Activated naive CD8-positive, alpha-beta T cell (primary cell): ENCODE data around the gene SGCA.

Source experiments
- H3K27ac Mint-ChIP-seq: one replicate; pipeline ENCODE4 v1.8.0; 2021; ENCODE audit warnings: mixed read lengths
- H3K27me3 Mint-ChIP-seq: one replicate; pipeline ENCODE4 v1.8.0; 2021; ENCODE audit warnings: mixed read lengths
- H3K36me3 Mint-ChIP-seq: one replicate; pipeline ENCODE4 v1.8.0; 2021; ENCODE audit warnings: mixed read lengths
- H3K4me1 Mint-ChIP-seq: one replicate; pipeline ENCODE4 v1.8.0; 2021; ENCODE audit warnings: low read depth, mixed read lengths
- H3K4me3 Mint-ChIP-seq: one replicate; pipeline ENCODE4 v1.8.0; 2021; ENCODE audit warnings: mild to moderate bottlenecking, mixed read lengths
- H3K9me3 Mint-ChIP-seq: one replicate; pipeline ENCODE4 v1.8.0; 2021; ENCODE audit warnings: low read depth, mixed read lengths

SGCA gene

DNA sequence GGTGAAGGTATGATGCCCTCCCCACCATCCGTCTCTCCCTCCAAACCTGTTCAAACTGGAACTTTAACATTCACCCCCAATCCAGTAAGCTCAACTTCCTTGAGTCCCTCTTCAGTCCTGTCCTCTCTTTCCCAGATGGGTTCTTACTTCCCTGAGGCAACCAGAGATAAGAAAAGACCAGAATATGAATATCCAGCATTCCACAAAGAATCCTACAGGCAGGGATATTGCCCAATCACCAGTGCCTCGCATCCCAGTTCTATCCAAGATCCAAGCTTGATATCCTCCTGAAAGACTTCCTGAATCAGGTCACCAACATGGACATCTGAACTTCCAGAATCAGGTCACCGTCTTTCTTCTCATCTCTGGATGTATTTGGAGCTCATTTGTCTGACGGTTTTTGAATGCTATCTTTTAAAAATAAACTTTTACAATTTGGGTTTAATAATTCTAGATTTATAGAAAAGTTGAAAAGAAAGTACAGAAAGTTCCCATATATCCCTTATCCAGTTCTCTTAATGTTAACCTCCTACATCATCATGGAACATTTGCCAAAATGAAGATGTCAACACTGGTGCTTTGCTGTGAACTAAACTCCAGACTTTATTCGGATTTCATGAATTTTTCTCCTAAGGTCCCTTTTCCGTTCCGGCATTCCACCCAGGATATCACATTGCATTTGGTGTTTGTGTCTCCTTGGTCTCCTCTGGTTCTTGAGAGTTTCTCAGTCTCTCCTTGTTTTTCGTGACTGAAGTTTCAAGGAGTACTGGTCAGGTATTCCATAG lies 49.4 kb downstream of the SGCA start:
- Mint-ChIP-seq H3K36me3 (no peaks in the 10 kb centered on the region), H3K4me3 (no peak overlapping the region), H3K27ac (no peak overlapping the region), H3K4me1 (peaks cover 11% of the 10 kb centered on the region), H3K27me3 (no peaks in the 10 kb centered on the region), H3K9me3 (no peaks in the 10 kb centered on the region)

DNA sequence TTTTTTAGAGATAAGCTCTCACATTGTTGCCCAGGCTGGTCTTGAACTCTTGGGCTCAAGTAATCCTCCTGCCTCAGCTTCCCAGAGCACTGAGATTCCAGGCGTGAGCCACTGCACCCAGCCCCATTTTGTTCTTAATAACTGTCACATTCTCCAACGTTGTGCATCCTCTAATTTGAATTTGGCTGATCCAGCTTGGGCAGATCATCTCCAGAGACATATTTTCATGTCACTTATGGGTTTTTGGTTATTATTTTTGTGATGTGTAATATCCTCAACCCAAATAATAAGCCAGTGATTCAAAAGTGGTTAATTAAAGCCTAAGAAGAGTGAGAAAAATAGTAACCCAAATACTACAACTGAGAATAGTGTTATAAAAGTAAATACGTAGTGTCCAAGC lies 51.8 kb downstream of the SGCA start:
- H3K27ac Mint-ChIP-seq = no peak overlapping the region
- no peaks in the 10 kb centered on the region for H3K9me3 Mint-ChIP-seq
- no peaks in the 10 kb centered on the region for H3K36me3 Mint-ChIP-seq
- no peak overlapping the region for H3K4me3 Mint-ChIP-seq
- H3K27me3 Mint-ChIP-seq = no peaks in the 10 kb centered on the region
- peaks cover 11% of the 10 kb centered on the region for H3K4me1 Mint-ChIP-seq

DNA sequence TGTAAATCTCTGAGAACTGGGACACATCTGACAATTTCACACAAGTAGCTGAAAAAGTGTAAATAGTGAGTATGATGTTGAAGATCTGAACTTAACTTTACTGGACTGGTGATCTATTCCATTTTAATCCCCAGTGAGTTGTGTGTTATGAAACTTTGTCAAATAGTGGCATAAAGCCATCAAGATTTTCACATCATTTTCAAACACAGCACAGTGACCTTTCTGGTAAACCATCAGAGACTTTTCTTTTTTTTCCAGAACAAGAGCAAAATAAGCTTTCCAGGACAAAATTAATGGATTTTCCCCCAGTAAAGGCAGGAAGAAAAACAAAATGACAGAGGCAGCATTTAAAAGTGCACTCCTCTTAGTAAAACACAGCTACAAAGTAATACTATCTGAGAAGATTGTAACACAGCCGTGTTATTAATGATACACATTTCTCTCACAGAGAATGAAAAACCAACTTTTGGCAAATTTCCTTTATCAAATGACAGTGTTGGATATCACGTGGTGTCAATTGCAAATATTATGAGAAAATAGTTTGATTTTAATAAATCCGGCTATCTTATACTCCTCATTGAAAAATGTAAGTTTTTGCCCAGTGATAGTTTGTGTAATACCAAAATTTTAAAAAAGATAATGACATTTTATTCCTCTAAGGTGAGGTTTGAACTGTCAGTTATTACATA lies 52.4 kb downstream of the SGCA start:
- H3K4me3 Mint-ChIP-seq = no peak overlapping the region
- H3K36me3 Mint-ChIP-seq = no peaks in the 10 kb centered on the region
- H3K27me3 Mint-ChIP-seq = no peaks in the 10 kb centered on the region
- no peak overlapping the region for H3K27ac Mint-ChIP-seq
- no peaks in the 10 kb centered on the region for H3K9me3 Mint-ChIP-seq
- peaks cover 6% of the 10 kb centered on the region for H3K4me1 Mint-ChIP-seq

DNA sequence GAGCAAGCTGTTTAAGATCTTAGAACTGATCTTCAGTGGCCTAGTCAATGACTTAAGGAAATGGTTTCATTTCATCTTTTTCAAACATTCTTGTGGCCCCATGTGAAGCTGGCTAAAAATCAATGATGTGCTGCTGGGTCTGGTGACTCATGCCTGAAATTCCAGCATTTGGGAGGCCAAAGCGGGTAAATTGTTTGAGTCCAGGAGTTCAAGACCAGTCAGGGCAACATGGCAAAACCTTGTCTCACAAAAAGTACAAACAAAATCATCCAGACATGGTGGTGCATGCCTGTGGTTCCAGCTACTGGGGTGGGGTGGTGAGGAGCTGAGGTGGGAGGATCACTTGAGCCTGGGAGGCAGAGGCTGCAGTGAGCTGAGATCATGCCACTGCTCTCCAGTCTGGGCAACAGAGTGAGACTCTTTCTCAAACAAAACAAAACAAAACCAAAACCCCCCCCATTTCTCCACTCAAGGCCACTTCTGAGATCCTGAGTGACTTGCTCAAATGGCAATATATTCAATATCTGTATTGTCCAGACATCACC lies 53.0 kb downstream of the SGCA start:
- H3K4me1 Mint-ChIP-seq = peaks cover 4% of the 10 kb centered on the region
- peaks cover 2% of the 10 kb centered on the region for H3K36me3 Mint-ChIP-seq
- H3K4me3 Mint-ChIP-seq = no peak overlapping the region
- H3K27ac Mint-ChIP-seq = no peak overlapping the region
- no peaks in the 10 kb centered on the region for H3K27me3 Mint-ChIP-seq
- H3K9me3 Mint-ChIP-seq = no peaks in the 10 kb centered on the region

DNA sequence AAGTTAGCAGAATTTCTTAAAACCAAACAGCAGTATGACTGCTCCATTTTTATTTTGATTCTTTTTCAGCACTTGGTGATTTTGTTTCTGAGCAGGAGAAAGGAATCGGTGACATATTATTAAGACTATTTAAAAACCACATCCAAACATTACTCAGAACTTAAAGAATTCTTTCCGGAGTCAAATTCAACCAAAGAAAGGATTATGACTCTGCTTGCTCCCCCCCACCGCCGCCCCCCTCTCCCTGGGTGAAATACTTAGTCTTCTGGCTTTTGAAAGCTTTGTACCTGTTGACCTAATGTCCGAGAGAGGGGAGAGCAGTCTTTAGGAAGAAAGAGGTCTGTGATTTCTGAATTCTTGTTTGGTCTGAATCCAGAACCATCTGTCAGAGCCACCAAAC lies 53.5 kb downstream of the SGCA start:
- H3K27me3 Mint-ChIP-seq = no peaks in the 10 kb centered on the region
- no peaks in the 10 kb centered on the region for H3K9me3 Mint-ChIP-seq
- no peak overlapping the region for H3K4me3 Mint-ChIP-seq
- H3K4me1 Mint-ChIP-seq = peaks cover 4% of the 10 kb centered on the region
- no peak overlapping the region for H3K27ac Mint-ChIP-seq
- peaks cover 3% of the 10 kb centered on the region for H3K36me3 Mint-ChIP-seq

DNA sequence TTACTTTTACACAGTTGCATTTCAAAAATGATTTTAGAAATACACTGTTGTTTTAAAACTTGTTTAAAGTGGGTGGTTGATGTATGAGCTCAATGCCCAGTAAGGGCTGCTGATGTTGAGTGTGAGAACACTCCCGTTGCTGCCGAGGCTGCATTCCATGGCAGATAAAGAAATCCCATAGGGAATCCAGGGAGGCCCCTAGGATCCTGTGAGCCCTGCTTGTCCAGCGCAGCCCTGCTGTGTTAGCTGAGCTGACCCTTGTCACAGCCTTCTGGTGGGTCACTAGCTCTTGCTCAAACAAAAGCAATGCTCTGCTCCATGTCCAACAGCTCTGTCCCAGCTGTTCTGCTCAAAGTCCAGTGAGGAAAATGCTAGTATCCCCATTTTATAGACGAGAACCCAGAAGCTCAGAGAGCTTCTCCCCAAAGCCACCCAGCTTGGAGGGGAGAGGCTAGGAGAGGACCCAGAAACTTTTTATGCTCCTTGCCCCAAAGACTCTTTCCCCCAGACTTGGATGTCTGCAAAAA lies 54.2 kb downstream of the SGCA start:
- no peaks in the 10 kb centered on the region for H3K27me3 Mint-ChIP-seq
- H3K4me1 Mint-ChIP-seq = peaks cover 4% of the 10 kb centered on the region
- no peak overlapping the region for H3K4me3 Mint-ChIP-seq
- peaks cover 7% of the 10 kb centered on the region for H3K36me3 Mint-ChIP-seq
- H3K9me3 Mint-ChIP-seq = peaks cover 6% of the 10 kb centered on the region
- H3K27ac Mint-ChIP-seq = no peak overlapping the region

DNA sequence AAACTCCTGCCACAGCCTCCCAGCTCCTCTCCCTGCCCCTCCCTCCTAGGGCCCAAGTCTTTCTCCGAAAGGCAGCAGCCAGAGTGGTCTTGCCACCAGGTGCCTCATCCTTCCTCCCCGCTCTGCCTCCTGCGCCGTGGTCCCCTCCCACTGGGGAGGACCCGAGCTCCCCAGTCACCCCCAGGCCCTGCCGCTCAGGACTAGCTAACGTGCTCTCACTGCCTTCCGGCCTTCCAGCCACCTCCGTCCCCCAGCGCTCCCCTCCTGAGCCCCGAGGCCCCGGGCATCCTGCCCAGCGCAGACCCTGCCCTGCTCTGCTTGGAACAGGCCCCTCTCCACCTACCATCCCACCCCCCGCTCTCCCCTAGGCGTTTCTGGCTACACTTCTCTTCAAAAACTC lies 55.0 kb downstream of the SGCA start:
- H3K27me3 Mint-ChIP-seq = no peaks in the 10 kb centered on the region
- H3K27ac Mint-ChIP-seq = no peak overlapping the region
- H3K4me3 Mint-ChIP-seq = no peak overlapping the region
- H3K4me1 Mint-ChIP-seq = peaks cover 4% of the 10 kb centered on the region
- peaks cover 7% of the 10 kb centered on the region for H3K36me3 Mint-ChIP-seq
- H3K9me3 Mint-ChIP-seq = peaks cover 11% of the 10 kb centered on the region

DNA sequence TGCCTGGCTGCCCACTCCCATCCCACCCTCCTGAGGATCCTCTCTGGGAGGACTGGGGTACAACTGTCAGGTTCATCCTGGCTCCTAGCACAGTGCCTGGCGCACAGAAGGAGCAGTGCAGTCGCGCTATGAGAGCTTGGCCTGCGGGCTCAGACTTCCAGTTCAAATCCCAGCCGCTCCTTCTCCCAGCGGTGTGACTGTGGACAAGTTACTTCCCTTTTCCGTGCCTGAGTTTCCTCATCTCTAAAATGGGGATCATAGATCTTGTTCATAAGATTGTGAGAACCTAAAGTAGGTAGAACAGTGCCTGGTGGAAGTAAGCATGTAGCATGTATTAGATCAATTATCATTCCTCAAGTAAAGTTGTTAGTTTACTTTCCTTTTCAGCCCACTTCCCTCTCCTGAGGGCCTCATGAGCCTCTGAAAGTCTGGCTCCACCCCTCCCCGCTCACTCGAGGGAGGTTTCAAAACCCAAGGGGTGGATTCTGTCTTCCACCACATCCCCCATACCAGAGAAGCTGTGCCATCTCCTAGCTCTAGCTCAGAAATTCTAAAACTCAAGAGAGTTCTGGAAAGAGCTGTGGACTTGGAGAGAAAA lies 55.6 kb downstream of the SGCA start:
- Mint-ChIP-seq H3K27ac (no peak overlapping the region), H3K36me3 (peaks cover 7% of the 10 kb centered on the region), H3K27me3 (no peaks in the 10 kb centered on the region), H3K4me3 (no peak overlapping the region), H3K4me1 (peaks cover 4% of the 10 kb centered on the region), H3K9me3 (peaks cover 11% of the 10 kb centered on the region)

DNA sequence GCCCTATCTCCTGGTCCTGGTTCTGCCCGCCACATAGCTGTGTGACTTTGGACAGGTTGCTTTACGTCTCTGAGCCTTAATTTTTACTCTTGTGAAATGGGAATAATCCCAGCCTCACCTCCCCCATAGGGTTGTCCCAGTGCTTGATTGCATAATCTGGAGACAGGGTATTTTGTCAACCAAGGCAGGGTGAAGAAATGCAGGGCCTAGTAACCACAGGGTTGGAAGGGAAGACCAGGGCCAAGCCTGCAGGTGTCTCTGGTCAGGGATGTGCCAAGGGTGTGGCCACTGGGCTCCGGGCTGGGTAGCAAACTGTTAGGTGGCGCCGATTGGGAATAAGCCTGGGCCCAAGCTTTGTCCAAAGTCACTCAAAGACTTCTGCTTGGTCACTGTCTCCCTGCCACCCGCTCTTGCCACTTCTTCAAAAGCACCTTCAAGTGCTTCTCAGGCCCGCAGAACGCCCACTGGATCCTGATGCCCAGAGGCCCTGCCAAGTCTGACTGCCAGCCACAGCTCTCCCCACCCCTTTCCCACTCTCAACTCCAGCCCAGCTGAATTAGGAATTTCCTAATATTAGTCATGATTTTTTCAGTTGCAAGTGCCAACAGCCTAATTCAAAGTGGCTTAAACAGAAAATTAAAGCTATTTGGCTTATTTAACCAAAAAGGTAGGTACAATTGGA lies 56.2 kb downstream of the SGCA start:
- H3K4me1 Mint-ChIP-seq = peaks cover 4% of the 10 kb centered on the region
- H3K4me3 Mint-ChIP-seq = no peak overlapping the region

DNA sequence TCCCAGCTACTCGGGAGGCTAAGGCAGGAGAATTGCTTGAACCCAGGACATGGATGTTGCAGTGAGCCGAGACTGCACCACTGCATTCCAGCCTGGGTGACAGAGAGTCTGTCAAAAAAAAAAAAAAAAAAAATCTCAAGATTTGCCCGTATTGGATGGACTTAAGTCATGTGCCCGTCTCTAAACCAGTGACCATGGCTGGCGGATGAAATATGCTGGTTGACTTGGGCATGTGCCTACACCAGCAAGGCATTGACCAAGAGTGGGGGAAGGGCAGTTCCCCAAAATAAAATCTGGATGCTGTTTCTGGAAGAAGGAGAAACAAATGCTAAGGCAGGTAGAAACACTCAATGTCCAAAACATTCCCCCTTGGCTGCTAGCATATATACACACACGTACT lies 57.1 kb downstream of the SGCA start:
- no peak overlapping the region for H3K4me3 Mint-ChIP-seq
- H3K36me3 Mint-ChIP-seq = peaks cover 10% of the 10 kb centered on the region
- no peaks in the 10 kb centered on the region for H3K27me3 Mint-ChIP-seq
- peaks cover 15% of the 10 kb centered on the region for H3K9me3 Mint-ChIP-seq
- H3K27ac Mint-ChIP-seq = no peak overlapping the region
- peaks cover 4% of the 10 kb centered on the region for H3K4me1 Mint-ChIP-seq

More for the DNA sequence above, 56.2 kb downstream of the SGCA start:
- peaks cover 7% of the 10 kb centered on the region for H3K36me3 Mint-ChIP-seq
- H3K9me3 Mint-ChIP-seq = peaks cover 12% of the 10 kb centered on the region
- no peaks in the 10 kb centered on the region for H3K27me3 Mint-ChIP-seq
- H3K27ac Mint-ChIP-seq = no peak overlapping the region
